Fibroblast of lung (primary cell): Measurements from ENCODE around the gene HPCAL1. TPM values are rescaled to one million over a fixed set of nuclear protein-coding genes. Genes with fewer than 3 reads are reported as not detected.

Source experiments
- DNase-seq, 2 donors: peaks; one replicate each; pipeline versions ENCODE4 v3.0.0 to v3.0.0-alpha.2; 2010; ENCODE audit warnings: low read depth in 2 of 2
- H2AFZ ChIP-seq: 2 replicates; pipeline ENCODE4 v1.5.1; 2012; ENCODE audit warnings: low read length, control low read depth, inconsistent platforms
- H3K27ac ChIP-seq: 2 replicates; pipeline ENCODE4 v1.5.1; 2011; ENCODE audit warnings: low read length, control low read depth; ENCODE audit not compliant: insufficient read depth
- H3K27me3 ChIP-seq: 2 replicates; pipeline ENCODE4 v1.5.1; 2011; ENCODE audit warnings: mild to moderate bottlenecking, low read length; ENCODE audit not compliant: control insufficient read depth, insufficient read depth
- H3K36me3 ChIP-seq: 2 replicates; pipeline ENCODE4 v1.5.1; 2011; ENCODE audit warnings: low read length; ENCODE audit not compliant: control insufficient read depth, insufficient read depth
- H3K4me1 ChIP-seq: 2 replicates; pipeline ENCODE4 v1.5.1; 2011; ENCODE audit warnings: low read length; ENCODE audit not compliant: control insufficient read depth, insufficient read depth; ENCODE audit errors: extremely low read depth
- H3K4me2 ChIP-seq: 2 replicates; pipeline ENCODE4 v1.5.1; 2011; ENCODE audit warnings: low read length, control low read depth; ENCODE audit not compliant: insufficient read depth; ENCODE audit errors: extremely low read depth
- H3K4me3 ChIP-seq, 4 experiments: fragments of 200-600 bp in 1 of 4; sonication (generic) in 1 of 4; replicated peaks in 1 of 4; 2 replicates each; pipeline ENCODE4 v1.5.1; 2011 to 2016; ENCODE audit warnings: low read length in 4 of 4, low read depth in 3 of 4, mild to moderate bottlenecking in 3 of 4, control low read depth in 2 of 4, inconsistent platforms in 1 of 4, mixed read lengths in 1 of 4; ENCODE audit not compliant: insufficient read depth in 1 of 4; ENCODE audit errors: control extremely low read depth in 1 of 4
- H3K79me2 ChIP-seq: 2 replicates; pipeline ENCODE4 v1.5.1; 2012; ENCODE audit warnings: mild to moderate bottlenecking, low read length, inconsistent platforms; ENCODE audit not compliant: control insufficient read depth, insufficient read depth
- H3K9ac ChIP-seq: 2 replicates; pipeline ENCODE4 v1.5.1; 2011; ENCODE audit warnings: mild to moderate bottlenecking, low read length, control low read depth; ENCODE audit not compliant: insufficient read depth
- H3K9me3 ChIP-seq: 2 replicates; pipeline ENCODE4 v1.5.1; 2012; ENCODE audit warnings: low read depth, low read length; ENCODE audit not compliant: control insufficient read depth, insufficient read depth
- H4K20me1 ChIP-seq: 2 replicates; pipeline ENCODE4 v1.5.1; 2011; ENCODE audit warnings: low read length; ENCODE audit not compliant: control insufficient read depth, insufficient read depth; ENCODE audit errors: extremely low read depth
- CTCF ChIP-seq, 2 donors: IDR thresholded peaks in 1 of 2; conservative IDR thresholded peaks in 1 of 2; 1 replicate in 1 of 2; 2 replicates in 1 of 2; pipeline ENCODE4 v1.5.1; 2011 to 2012; ENCODE audit warnings: low read length in 2 of 2, control low read depth in 1 of 2, inconsistent platforms in 1 of 2, low read depth in 1 of 2, mild to moderate bottlenecking in 1 of 2
- EZH2 ChIP-seq: IDR thresholded peaks from 2 replicates; pipeline ENCODE4 v1.5.1; 2012; ENCODE audit warnings: low read length, control low read depth, mild to moderate bottlenecking; ENCODE audit errors: missing control alignments
- polyA plus RNA-seq, 2 donors: library from polyadenylated mRNA; depleted of rRNA in 1 of 2; stranded (reverse) in 1 of 2; unstranded in 1 of 2; fragments of >200 nt; gene quantifications; 2 replicates each; pipeline ENCODE4 v1.2.1, GENCODE V29; 2011 to 2012; ENCODE audit warnings: missing spikeins in 1 of 2
- total RNA-seq: library from RNA; depleted of rRNA; stranded (reverse); fragments of >200 nt; gene quantifications from 2 replicates; pipeline ENCODE4 v1.2.1, GENCODE V29; 2014

Gene HPCAL1
- total and polyA plus RNA-seq, 2 donors (not counting 1 experiment from before 2014, with no cell fraction given): 11.4 to 34.5 TPM

GRCh38 chr2:10300328-10300920 is 2.3 kb upstream of the HPCAL1 start:
- Histone ChIP-seq H2AFZ (no peak overlapping the region), H3K36me3 (no peaks in the 10 kb centered on the region), H3K4me2 (no peak overlapping the region), H3K27me3 (no peaks in the 10 kb centered on the region), H3K79me2 (peaks cover 2% of the 10 kb centered on the region), H3K27ac (no peak overlapping the region), H3K4me1 (peaks cover 12% of the 10 kb centered on the region), H3K9me3 (no peaks in the 10 kb centered on the region), H4K20me1 (no peaks in the 10 kb centered on the region), H3K9ac (no peak overlapping the region), H3K4me3 (no peak overlapping the region)
- no peak for DNase-seq
- TF ChIP-seq EZH2: no peak
- TF ChIP-seq CTCF (conservative IDR thresholded peaks at IDR 0.05 in 1 of 2, IDR thresholded peaks at IDR 0.05 in 1 of 2; ENCODE audit: low read depth in 1 of 2, low read length in 2 of 2): no peak

GRCh38 chr2:10300997-10301940 is 1.4 kb upstream of the HPCAL1 start:
- no peak for DNase-seq
- H3K79me2 ChIP-seq: peaks cover 2% of the 10 kb centered on the region
- H2AFZ ChIP-seq: no peak overlapping the region
- peaks cover 12% of the 10 kb centered on the region for H3K4me1 ChIP-seq
- no peaks in the 10 kb centered on the region for H4K20me1 ChIP-seq
- H3K27me3 ChIP-seq: no peaks in the 10 kb centered on the region
- H3K4me2 ChIP-seq: no peak overlapping the region
- no peak overlapping the region for H3K9ac ChIP-seq
- no peaks in the 10 kb centered on the region for H3K36me3 ChIP-seq
- H3K4me3 ChIP-seq: no peak overlapping the region
- TF ChIP-seq EZH2 (no peak), CTCF (conservative IDR thresholded peaks at IDR 0.05 in 1 of 2, IDR thresholded peaks at IDR 0.05 in 1 of 2; ENCODE audit: low read depth in 1 of 2, low read length in 2 of 2) (no peak)
- H3K27ac ChIP-seq: no peak overlapping the region
- no peaks in the 10 kb centered on the region for H3K9me3 ChIP-seq

GRCh38 chr2:10301941-10302478 is 694 bp upstream of the HPCAL1 start:
- peaks cover 12% of the 10 kb centered on the region for H3K4me1 ChIP-seq
- TF ChIP-seq EZH2 (no peak), CTCF (conservative IDR thresholded peaks at IDR 0.05 in 1 of 2, IDR thresholded peaks at IDR 0.05 in 1 of 2; ENCODE audit: low read depth in 1 of 2, low read length in 2 of 2) (no peak)
- no peaks in the 10 kb centered on the region for H3K27me3 ChIP-seq
- peak overlapping the region; percentile 27 for H2AFZ ChIP-seq
- no peak for DNase-seq
- H3K36me3 ChIP-seq: no peaks in the 10 kb centered on the region
- no peaks in the 10 kb centered on the region for H3K9me3 ChIP-seq
- H4K20me1 ChIP-seq: no peaks in the 10 kb centered on the region
- H3K4me2 ChIP-seq: no peak overlapping the region
- no peak overlapping the region for H3K27ac ChIP-seq
- H3K4me3 ChIP-seq: peak overlapping the region in 1 of 4 experiments; percentile 82
- H3K9ac ChIP-seq: peak overlapping the region; percentile 34
- peaks cover 3% of the 10 kb centered on the region for H3K79me2 ChIP-seq
